HG02623 (cell line): ENCODE data around the gene MARK3.

Experiments
- ATAC-seq: cut with Tn5 transposase; IDR thresholded peaks from one replicate; pipeline ENCODE4 v1.9.1; 2021; ENCODE audit warnings: moderate library complexity; ENCODE audit not compliant: unreplicated experiment

Gene MARK3

DNA sequence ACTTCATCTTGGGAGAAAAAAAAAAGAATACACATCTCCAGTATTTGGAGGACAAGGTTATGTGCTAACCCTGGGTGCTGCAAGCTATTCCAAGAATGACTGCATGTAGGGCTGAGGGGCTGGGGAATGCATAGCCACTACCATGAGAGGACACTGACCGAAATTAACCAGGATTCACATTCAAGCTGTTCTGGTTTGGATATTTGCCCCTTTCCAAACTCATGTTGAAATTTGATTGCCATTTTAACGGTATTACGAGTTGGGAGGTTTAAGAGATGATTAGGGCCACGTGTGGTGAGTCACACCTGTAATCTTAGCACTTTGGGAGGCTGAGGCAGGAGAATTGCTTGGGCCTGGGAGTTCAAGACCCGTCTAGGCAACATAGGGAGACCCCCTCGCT lies 18.5 kb upstream of the MARK3 start:
- ATAC-seq = no peak

DNA sequence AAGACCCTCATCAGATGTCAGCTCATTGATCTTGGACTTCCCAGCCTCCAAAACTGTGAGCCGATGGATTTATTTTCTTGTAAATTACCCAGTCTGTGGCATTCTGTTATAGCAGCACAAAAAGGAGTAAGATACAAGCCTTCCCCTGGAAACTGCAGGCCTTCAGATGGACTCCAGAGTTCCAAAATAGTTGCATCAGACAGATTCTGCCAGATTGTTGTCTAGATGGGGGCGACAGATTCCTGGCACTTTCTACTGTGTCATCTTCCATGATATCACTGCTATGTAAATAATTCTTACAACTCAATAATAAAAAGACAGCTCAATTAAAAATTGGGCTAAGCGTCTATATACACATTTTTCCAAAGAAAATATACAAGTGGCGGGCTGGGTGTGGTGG lies 17.2 kb upstream of the MARK3 start:
- ATAC-seq = no peak

DNA sequence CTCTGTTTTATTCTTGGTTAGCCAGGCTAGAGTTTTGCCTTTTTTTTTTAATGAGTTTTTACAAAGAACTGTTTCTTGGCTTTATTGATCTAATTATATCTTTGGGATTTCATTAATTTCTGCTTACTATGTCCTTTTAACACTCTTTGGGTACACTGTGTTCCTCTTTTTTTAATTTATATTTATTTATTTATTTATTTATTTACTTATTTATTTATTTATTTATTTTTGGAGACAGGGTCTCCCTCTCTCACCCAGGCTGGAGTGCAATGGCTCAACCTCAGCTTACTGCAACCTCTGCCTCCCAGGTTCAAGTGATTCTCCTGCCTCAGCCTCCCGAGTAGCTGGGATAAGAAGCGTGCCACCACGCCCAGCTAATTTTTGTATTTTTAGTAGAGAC lies 15.1 kb upstream of the MARK3 start:
- ATAC-seq = no peak

DNA sequence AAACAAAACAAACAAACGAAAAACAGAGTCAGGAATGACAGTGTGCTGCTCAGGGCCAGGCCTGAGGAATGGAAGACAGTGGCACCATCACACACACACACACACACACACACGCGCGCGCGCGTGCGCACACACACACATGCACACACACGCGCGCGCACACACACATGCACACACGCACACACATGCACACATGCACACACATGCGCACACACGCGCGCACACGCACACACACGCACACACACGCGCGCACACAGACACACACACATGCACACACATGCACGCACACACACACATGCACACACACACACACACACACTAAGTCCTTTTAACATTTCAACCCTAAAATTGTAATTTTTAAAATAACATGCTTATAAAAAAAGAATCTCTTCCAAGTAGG lies 13.2 kb upstream of the MARK3 start:
- ATAC-seq = no peak

DNA sequence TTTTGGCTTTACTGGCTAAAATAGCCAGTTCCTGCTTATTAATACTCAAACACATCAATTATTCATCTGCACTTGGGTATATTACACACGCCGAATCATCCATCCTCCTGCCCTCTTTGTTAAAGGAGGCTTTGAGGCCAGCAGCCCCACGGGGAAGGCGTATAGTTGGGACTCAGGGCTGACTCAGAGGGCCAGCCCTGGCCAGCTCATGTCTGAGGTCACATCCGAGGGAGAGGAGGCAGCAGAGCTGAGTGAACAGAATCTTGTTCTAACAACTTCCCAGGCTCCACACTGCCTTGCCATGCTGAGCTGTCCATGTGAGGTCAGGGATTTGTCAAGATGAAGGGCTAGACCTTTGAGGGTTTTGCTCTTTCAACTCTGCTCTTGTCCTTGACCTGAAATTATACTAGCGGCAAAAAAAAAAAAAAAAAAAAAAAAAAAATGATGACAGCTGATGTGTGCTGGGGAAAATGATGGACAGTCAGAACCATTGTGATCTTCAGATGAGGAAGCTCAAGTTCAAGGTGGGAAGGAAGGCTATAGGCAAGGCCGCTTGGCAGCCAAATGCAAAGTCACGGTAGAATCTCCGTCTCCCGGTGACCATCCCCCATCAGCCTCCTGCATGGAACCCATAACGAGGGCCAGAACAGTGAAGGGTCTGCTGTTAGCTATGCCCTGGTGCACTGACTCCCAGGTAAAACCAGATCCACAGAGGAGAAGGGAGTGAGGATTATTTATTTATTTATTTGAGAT lies 12.5 kb upstream of the MARK3 start:
- no peak for ATAC-seq

DNA sequence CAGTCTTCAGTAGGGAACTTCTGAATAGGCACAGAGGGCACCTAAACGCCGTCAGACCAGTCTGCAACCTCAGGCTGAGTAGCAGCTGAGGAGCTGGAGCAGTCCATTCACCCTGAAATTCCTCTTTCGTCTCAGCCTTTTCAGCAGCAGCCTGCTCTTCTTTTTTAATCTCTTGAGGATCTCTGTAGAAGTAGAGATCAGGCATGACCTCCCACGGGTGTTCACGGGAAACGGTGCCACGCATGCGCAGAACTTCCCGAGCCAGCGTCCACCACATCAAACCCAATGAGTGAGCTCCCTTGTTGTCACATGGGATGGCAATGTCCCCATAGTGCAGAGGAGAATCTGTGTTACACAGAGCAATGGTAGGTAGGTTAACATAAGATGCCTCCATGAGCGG lies 11.1 kb upstream of the MARK3 start:
- ATAC-seq = no peak

DNA sequence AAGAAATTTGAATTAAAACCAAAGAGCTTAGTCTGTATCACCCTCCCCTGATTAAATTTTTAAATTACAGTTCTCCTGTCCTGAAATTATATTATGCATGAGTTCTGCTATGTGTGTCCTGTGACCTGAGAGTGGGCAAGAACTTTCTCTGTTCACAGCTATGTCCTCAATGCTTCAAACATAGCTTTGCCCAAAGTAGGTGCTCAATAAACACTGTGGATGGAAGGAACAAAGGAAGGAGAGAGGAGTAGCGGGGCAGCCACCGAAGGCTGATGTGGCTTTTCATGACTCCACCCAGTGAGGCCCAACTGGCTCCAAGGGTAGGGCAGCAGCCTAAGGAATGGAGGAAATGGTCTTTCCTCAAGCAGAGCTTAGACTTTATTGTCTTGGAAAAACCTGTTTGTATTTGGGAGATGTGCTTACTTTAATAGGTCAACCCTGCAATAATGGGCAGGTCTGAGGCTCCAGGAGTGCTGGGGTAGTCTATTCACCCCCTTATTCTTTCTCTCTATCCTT lies 7.6 kb upstream of the MARK3 start:
- ATAC-seq = no peak

DNA sequence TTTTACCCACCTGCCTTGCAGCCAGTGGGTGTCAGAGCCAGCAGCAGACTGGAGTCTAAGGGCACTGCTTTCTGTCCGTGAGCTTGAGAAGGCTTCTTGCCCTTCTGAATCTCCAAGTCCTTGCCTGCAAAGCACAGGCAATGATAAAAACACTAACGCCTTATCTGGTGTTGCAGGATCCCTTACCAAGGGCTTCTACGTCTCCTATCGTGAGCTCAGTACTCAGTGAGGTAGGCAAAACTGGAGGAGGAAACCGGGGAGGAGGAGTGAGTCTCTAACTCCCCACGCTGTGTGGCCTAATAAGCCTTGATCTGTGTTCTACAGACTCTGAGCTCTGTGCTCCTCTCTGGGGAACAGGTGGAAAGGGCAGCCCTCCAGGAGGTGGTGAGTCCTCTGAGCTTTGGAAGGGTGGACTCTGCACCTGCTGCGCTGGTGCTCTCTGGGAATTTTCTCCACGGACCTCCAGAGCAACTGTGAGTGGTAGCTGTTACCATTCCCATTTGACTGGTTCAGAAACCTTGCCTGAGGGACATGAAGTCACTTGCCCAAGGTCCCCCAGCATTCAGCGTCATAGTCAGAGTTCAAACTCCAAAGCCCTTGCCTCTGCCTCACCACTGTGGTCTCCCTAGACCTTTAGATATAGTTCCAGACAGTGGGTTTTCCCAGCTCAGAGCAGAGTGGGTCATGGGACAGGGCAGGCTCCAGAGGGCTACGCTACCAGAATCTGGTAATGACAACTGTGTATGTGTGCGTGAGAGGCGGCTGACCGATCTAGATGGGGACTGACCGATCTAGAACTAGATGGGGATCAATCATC lies 7.0 kb upstream of the MARK3 start:
- no peak for ATAC-seq

DNA sequence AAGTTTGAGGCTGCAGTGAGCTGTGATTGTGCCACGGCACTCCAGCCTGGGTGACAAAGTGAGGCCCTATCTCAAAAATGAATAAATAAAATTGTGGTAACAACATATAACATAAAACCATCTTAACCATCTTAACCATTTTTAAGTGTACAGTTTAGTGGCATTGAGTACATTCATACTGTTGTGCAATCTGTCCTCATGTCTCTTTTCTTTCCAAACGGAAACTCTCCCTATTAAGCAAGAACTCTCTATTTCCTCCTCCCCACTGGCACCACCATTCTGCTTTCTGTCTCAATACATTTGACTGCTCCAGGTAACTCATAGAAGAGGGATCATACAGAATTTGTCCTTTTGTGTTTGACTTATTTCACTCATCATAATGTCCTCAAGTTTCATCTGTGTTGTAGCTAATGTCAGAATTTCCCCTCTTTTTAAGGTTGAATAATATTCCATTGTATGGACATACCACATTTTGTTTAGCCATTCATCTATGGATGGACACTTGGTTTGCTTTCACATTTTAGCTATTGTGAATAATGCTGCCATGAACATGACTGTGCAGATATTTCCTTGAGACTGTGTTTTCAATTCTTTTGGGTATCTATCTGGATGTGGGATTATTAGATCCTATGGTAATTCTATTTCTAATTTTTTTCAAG lies 4.4 kb upstream of the MARK3 start:
- ATAC-seq = no peak

DNA sequence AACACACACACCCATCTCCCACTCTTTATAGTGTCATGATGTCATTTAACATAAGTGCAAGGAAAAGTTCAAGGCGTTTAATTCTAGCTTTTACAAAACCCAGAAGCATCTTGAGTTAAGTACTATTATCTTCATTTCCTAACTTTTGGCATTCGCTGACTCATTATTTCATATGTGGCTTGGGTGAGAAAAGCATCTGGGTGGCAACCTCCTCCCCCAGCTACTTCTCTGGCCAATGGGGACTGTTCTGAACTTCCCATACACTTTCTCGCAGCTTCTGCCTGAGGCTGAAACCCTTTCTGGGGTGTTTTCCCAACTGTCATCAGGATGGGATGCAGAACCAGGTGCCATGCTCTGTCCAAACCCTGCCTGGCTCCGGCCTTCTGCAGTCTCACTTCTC lies 2.8 kb upstream of the MARK3 start:
- no peak for ATAC-seq

DNA sequence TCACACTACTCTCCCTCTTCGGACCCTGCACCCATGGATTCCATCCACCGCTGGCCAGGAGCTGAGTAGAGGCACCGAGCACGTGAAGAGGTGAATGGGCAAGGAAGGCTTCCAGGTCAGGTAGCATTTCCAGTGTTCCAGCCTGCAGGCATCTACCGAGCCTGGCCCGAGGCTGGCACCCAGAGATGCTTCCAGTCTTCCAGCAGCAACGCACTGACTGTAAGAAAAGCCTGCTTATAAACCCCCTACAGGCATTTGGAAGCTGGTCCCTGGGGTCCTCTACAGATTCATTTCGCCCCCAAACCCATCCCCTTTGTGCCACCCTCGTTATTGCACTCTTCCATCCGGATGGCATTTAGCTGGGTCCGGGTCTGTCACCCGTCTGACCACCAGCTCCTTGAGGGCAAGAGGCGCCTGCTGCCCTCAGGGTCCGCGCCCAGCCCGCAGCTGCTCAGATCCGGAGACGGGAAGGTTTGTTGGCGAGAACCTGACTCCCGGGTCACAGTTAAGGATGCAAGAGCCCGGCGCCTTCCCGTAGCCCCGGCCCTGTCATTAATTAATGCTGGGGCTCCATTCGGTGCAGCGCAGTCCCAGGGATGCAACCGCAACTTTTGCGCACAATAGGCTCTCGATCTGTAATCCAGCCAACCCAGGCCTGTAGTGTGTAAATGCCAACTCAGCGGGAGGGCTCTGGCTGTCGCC lies 614 bp upstream of the MARK3 start:
- peak; percentile 4 for ATAC-seq

DNA sequence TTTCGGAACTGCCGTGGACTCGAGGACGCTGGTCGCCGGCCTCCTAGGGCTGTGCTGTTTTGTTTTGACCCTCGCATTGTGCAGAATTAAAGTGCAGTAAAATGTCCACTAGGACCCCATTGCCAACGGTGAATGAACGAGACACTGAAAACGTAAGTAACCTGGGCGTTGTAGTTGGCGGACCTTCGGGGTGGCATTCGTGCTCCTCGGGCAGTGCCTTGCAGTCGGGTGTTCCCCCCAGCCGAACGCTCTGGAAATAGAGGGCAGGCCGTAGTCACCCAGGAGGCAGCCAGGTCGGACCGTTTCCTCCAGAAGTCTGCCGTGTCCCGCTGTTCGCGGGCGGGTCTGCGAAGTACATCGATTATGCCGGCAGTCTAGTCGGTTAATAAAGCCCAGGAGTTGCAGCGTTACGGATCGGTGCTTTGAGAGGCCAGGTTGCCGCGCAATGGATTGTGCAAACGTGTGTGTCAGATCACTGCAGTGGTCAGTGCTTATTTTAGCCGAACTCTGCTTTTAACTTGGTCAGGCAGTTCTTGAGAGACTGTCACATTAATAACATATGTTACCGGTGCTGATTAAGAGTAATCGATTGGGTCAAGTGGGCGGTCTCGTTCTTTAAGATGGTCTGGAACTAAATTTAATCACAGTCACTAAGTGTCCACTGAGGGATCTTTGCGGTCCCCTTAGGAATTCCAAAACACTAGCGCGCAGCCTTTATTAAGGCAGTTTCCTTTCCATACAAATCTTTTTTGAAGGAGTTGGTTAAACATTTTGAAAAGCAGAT lies 906 bp downstream of the MARK3 start:
- no peak for ATAC-seq

DNA sequence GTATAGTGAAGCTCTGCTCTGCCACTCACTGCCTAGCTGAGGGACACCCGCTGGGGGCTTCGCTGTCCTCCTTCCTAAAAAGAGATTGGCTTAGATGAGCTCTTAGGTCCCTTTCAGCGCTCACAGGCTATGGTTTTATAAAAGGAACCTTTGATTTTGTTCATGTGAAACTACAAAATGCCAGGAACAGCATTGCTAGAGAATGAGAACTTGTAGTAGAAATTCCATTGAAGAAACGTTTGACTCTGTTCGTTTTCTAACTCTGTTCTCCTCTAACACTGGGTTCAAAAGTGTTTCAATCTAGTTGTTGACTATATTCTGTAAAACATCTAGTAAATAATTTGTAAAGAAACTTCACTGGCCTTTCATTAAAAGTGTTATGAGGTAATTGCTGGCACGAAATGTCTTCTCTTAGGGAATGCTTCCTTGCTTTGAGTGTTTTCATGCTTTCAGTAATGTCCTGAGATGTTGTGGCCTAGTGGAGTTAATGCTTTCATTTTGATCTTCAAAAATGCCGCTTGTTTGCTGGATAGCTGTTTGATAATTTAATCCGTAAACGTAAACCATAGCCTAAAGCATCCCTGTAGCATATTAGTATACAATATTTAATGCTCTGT lies 1.6 kb downstream of the MARK3 start:
- no peak for ATAC-seq

DNA sequence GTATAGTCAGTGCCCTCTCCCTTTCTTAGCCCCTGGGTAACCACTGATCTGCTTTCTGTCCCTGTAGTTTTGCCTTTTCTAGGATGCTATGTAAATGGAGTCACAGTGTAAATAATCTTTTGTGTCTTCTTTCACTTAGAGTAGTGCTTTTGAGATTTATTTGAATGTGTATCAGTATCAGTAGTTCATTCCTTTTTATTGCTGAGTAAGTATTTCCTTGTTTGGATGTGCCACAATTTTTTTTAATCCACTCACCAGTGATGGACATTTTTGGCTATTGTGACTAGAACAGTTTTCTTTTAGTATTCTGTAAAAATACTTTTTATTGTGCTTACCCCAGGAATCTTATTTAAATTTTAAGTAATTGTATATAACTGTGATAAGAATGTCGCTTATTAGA lies 3.4 kb downstream of the MARK3 start:
- no peak for ATAC-seq

DNA sequence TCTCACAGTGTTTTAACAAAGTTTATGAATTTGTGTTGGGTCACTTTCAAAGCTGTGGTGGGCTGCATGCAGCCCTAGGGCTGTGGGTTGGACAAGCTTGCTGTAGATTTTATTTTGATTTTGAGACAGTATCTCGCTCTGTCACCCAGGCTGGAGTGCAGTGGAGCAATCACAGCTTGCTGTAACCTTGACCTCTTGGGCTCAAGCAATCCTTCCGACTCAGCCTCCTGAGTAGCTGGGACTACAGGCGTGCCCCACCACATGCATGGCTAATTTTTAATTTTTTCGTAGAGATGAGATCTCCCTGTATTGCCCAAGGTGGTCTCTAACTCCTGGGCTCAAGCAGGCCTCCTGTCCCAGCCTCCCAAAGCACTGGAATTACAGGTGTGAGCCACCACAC lies 5.4 kb downstream of the MARK3 start:
- no peak for ATAC-seq

DNA sequence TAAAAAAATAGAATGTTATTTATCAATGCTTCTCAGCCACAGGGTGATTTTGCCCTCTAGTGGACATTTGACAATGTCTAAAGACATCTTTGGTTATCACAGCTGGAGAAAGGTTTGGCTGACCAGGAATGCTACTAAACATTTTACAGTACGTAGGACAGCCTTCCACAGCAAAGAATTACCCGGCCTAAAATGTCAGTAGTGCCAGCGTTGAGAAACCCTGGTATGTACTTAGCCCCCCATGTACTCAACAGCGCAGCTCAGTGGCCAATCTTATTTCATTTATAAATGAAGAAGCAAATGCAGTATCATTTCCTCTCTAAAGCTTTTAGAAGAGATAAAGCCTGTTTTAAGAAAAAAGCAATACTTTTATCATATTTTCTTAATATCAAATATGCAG lies 5.8 kb downstream of the MARK3 start:
- ATAC-seq = no peak

DNA sequence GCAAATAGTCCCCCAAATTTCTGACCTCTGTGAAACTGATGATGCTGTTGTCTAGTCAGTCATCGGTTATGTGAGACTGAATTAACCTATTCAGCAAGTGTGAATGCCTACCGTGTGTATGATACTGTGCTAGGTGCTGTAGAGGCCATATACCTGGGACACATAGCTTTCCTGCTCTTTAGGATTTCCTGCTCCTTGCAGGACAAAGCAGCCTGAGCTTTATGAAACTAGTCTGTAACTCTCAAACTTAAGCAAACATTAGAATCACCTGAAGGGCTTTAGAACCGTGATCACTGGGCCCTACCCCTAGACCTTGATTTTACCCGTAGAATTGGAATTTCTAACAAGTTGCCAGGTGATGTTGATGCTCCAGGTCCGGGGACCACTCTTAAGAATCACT lies 6.9 kb downstream of the MARK3 start:
- no peak for ATAC-seq

DNA sequence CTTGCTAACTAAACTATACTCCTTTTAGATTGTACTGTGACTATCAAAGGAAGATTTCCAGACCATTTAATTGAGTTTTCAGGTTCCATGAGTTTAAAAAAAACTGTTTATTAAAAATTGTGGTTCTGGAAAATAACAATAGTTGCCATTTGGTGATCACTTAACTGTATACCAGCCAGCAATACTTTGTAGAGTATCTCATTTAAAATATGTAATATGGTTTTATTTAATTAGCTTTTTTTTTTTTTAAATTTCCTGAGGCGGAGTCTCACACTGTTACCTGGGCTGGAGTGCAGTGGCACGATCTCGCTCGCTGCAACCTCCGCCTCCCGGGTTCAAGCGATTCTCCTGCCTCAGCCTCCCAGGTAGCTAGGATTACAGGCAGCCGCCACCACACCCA lies 7.4 kb downstream of the MARK3 start:
- no peak for ATAC-seq

DNA sequence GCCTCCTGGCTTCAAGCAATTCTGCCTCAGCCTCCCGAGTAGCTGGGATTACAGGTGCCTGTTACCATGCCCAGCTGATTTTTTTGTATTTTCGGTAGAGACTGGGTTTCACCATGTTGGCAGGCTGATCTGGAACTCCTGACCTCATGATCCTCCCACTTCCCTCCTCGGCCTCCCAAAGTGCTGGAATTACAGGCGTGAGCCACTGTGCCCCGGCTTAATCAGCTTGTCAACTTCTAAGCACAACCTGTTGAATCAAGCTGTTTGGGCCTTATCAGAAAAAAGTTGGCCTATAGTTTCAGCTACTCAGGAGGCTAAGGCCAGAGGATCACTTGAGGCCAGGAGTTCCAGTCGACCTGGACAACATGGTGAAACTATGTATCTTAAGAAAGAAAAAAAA lies 7.9 kb downstream of the MARK3 start:
- ATAC-seq = no peak
